T-helper 2 cell (primary cell): ENCODE measurements around the gene POFUT2.
A peak's percentile ranks its signal among the peaks of the same experiment; 100 is the strongest.

Experiments
- DNase-seq, 5 experiments: peaks; one replicate each; pipeline versions ENCODE4 v3.0.0 to v3.0.0-alpha.2; 2012 to 2022

Gene POFUT2

GRCh38 chr21:45262041-45262581 lies 25.6 kb downstream of the POFUT2 start:
- DNase-seq, result no peak

- DNase-seq, result no peak
Observed at GRCh38 chr21:45261093-45261492, 26.6 kb downstream of the POFUT2 start.

GRCh38 chr21:45260191-45260825 lies 27.4 kb downstream of the POFUT2 start:
- DNase-seq, result no peak

GRCh38 chr21:45259206-45259840 lies 28.4 kb downstream of the POFUT2 start:
- no peak for DNase-seq

DNA sequence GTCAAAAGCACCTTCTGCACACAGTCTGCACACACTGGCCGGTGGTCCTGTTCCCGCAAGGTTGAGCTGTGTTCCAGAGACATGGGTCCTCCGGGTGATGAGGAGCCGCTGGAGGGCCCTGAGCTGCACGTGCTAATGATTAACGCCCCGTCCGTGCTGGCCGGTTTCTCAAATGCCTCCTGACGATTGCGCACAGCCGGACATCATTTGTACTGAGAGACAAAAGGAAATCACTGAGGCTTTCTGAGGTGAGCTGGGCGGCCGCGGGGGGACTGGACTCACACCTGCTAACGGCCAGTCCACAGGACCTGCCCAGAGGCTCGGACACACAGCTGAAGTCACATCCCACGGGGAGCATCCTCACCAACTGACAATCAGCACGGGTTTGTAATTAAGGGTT lies 29.2 kb downstream of the POFUT2 start:
- no peak for DNase-seq

DNA sequence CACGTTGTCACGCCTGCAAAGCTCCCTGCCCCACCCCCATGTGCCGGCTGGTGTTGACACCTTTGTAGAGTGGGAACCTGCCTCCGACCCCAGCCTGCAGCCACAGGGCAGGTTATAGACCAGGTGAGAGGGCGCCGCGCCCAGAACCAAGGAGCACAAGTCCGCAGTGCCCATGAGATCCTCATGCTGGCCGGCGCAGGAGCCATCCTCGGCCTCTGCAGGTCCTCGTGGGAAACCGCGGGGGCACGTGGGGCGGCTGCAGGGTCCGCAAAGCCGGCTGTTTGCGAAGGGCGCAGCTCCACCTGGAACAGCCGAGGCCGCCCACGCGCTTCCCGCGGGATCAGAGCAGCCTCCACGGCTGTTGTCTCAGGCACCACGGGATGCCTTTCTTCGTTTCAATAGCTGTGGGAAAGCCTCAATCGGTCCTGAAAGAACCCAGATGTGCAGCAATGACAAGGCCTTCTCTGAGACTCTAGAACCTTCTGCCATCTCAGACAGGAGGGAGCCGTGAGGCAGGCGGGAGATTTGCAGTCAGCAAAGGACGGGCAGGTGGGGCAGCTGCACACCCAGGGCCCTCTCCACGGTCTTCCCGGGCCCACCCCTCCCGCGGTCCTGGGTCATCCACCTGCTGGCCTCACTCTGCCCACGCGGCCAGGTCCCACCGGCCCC lies 29.9 kb downstream of the POFUT2 start:
- no peak for DNase-seq

DNA sequence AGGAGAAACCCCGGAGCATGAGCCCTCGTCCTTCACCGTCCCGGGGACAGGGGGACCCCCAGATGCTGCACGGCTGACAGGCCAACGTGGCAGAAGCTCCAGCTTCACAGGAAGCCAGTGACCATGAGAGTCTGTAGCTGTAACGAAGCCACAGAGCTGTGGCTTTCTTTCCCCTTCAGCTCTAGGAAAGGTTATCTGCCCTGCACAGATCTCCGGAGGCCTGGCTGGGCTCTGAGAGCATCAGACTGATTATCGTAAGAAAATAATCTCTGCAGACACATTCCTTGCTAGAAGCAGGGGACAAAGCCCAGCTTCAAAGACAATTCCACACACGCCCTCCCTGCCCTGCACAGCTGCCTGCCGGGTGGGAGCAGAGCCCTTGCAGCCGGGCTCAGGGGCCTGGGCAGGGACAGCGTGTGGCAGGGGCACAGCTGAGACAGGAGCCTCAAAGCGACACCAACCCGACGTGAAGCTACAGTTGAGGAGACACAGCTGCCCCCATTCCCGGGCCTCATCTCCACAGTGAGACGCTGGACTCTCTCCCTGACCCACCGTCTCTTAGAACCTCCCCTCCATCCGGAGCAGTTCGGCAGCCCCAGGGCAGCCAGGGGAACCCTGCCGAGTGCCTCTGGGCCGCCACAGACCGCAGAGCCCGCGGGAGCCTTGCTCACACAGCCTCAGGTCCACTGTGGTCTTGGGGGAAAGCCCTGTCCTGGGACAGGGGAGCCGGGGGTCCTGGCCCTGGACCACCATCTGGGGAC lies 30.6 kb downstream of the POFUT2 start:
- peak in 1 of 5 experiments; percentile 47 for DNase-seq

DNA sequence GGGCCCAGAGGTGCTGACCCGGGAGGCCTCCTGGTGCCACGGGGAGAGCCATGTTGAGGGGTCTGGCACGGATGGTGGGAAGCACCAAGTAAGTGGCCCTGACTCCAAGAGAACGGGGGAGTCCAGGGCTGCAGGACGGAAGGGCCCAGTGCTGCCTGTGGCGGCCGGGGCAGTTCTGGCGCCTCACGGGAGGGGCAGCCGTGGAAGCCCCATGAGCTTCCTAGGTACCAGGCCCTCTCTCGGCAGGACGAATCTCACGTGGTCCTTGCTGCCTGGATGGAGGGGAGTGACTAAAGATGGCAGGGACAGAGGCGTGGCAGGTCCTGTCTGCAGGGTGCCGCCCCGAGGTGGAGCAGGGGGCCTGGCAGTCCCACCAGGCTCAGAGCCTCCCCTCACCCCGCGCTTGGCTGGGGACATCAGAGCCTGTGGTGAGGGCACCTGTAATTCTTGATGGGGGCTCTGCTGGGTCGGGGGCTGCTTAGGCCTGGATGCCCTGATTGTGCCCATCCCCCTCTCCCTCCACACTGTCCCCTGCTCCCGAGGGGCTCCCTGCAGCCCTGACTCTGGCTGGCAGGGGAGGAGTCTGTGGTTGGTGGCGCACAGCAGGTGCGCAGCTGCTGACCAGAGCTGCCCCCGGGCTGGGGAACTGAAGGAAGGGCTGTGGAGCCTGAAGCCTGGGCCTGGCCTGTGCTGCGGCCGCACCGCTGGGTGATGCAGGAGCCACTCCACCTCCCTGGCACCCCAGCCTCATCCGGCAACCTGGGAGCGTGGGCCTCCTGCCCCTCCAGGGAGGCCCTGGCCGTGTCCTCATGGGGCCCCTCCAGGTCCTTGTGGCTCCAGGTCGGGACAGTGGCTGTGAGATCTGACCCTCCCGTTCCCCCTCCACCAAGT lies 31.4 kb downstream of the POFUT2 start:
- DNase-seq, result no peak

GRCh38 chr21:45255381-45256020 lies 32.2 kb downstream of the POFUT2 start:
- DNase-seq, result peak in 2 of 5 experiments; percentile 13 to 39

DNA sequence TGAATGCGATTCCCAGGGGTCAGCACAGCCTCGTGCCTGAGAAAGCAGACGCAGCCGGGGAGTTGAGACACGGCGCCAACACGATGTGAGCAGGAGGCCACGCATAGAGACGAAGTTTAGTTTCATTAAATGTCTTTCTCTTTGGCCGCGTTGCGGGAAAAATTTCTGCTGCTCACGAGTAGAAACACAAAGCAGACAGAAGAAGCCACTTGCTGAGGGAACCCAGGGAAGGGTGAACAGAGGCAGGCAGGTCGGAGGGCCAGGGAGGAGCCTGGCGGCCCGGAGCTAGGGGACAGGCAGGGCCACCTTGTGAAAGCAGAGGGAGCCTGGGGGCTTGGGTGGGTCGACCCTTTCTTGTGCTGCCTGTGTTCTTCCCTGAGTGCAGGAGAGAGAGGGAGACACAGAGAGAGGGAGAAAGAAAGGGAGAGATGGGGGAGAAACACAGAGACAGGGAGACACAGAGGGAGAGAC lies 33.2 kb downstream of the POFUT2 start:
- no peak for DNase-seq

GRCh38 chr21:45253633-45254459 lies 33.8 kb downstream of the POFUT2 start:
- no peak for DNase-seq

DNA sequence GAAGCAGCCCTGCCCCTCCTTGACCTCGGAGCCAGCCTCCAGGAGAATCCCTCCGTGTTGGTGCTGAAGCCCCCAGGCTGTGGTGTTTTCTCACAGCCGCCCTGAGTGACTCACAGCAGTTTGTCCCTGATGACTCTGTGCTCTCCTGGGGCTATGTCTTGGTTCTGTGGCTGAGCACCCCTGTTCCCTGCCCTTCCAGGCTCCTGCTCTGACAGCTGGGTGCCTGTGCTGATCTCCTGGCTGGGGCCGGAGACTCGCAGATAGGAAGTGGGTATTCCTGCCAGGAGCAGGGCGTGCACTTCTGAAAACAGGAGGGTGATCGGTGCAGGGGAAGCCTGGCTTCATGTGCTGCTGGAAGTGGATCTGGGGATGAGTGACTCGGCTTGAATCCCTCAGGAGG lies 34.5 kb downstream of the POFUT2 start:
- no peak for DNase-seq

DNA sequence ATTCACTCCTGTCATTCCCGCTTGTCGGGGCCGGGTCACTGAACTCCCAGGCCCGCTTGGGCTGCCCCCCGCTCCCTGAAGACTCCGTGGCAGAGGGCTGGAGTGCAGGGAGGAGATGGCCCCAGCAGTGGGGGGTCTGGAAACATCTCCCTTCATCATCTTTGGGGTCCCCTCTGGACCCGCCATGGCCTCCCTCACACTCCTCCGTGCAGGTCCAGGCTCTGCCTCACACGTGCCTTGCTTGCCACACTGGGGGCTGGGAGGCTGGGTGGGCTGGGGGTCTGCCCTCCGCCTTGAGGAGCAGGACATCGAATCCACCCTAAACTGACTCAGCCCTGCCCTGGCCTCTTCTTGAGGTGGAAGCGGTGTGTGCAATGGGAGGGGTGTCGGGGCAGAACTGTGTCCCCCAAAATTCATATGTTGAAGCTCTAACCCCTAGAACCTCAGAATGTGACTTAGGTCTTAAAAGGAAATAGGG lies 35.2 kb downstream of the POFUT2 start:
- DNase-seq, result no peak

GRCh38 chr21:45251635-45252447 lies 35.9 kb downstream of the POFUT2 start:
- DNase-seq, result no peak

- DNase-seq, result no peak
Observed at GRCh38 chr21:45250914-45251634, 36.6 kb downstream of the POFUT2 start.

GRCh38 chr21:45250272-45250671 lies 37.4 kb downstream of the POFUT2 start:
- DNase-seq, result no peak

- no peak for DNase-seq
Observed at GRCh38 chr21:45249626-45250025, 38.1 kb downstream of the POFUT2 start.

GRCh38 chr21:45248893-45249381 lies 38.8 kb downstream of the POFUT2 start:
- DNase-seq, result no peak
